Keratinocyte (primary cell): ENCODE measurements around the gene GRK5. TPM values are rescaled to one million over a fixed set of nuclear protein-coding genes. Genes with fewer than 3 reads are reported as not detected.
"Not testable (repeated sequence)": the region's sequence is repeated elsewhere in the genome, so short reads cannot be mapped to it uniquely, and the experiment has no call there.

Source experiments
- DNase-seq: peaks from one replicate; pipeline ENCODE4 v3.0.0-alpha.2; 2011; ENCODE audit warnings: low read depth, missing footprints, low spot score
- FAIRE-seq: peaks from 2 replicates; lab custom pipeline; 2011; peaks lifted over from hg19 to GRCh38; lab: Jason Lieb, UNC
- H2AFZ ChIP-seq: 2 replicates; pipeline ENCODE4 v1.6.0; 2012; ENCODE audit warnings: low read length, control low read depth, inconsistent platforms; ENCODE audit not compliant: control insufficient read depth
- H3K27ac ChIP-seq: 2 replicates; pipeline ENCODE4 v1.5.1; 2011; ENCODE audit warnings: low read length; ENCODE audit not compliant: control insufficient read depth, insufficient read depth
- H3K27me3 ChIP-seq: 3 replicates; pipeline ENCODE4 v1.6.0; 2011; ENCODE audit warnings: low read length; ENCODE audit not compliant: control insufficient read depth, insufficient read depth; ENCODE audit errors: extremely low read depth
- H3K36me3 ChIP-seq, 2 experiments: 2 replicates in 1 of 2; 3 replicates in 1 of 2; pipeline ENCODE4 v1.5.1; 2011; ENCODE audit warnings: low read length in 2 of 2, mild to moderate bottlenecking in 1 of 2; ENCODE audit not compliant: control insufficient read depth in 2 of 2, insufficient read depth in 2 of 2; ENCODE audit errors: extremely low read depth in 1 of 2
- H3K4me1 ChIP-seq: 3 replicates; pipeline ENCODE4 v1.5.1; 2011; ENCODE audit warnings: low read length; ENCODE audit not compliant: control insufficient read depth, insufficient read depth; ENCODE audit errors: extremely low read depth
- H3K4me2 ChIP-seq: 3 replicates; pipeline ENCODE4 v1.6.0; 2011; ENCODE audit warnings: low read depth, low read length; ENCODE audit not compliant: control insufficient read depth, insufficient read depth; ENCODE audit errors: extremely low read depth
- H3K4me3 ChIP-seq, 3 experiments: fragments of 200-600 bp in 1 of 3; sonication (generic) in 1 of 3; 2 replicates in 2 of 3; 3 replicates in 1 of 3; pipeline ENCODE4 v1.5.1; 2011 to 2016; ENCODE audit warnings: low read length in 3 of 3, mild to moderate bottlenecking in 3 of 3, control low read depth in 2 of 3, inconsistent platforms in 1 of 3, low read depth in 1 of 3, mixed read lengths in 1 of 3, mixed run types in 1 of 3, moderate library complexity in 1 of 3; ENCODE audit not compliant: control insufficient read depth in 2 of 3, insufficient read depth in 2 of 3; ENCODE audit errors: extremely low read depth in 1 of 3
- H3K79me2 ChIP-seq: 2 replicates; pipeline ENCODE4 v1.6.0; 2012; ENCODE audit warnings: low read length; ENCODE audit not compliant: control insufficient read depth, insufficient read depth
- H3K9ac ChIP-seq: 3 replicates; pipeline ENCODE4 v1.6.0; 2011; ENCODE audit warnings: low read length; ENCODE audit not compliant: control insufficient read depth, insufficient read depth; ENCODE audit errors: extremely low read depth
- H3K9me1 ChIP-seq: 3 replicates; pipeline ENCODE4 v1.6.0; 2011; ENCODE audit warnings: low read length; ENCODE audit not compliant: control insufficient read depth, insufficient read depth; ENCODE audit errors: extremely low read depth
- H3K9me3 ChIP-seq: 2 replicates; pipeline ENCODE4 v1.5.1; 2012; ENCODE audit warnings: low read depth, low read length; ENCODE audit not compliant: control insufficient read depth
- H4K20me1 ChIP-seq: 3 replicates; pipeline ENCODE4 v1.6.0; 2011; ENCODE audit warnings: low read length; ENCODE audit not compliant: control insufficient read depth, insufficient read depth; ENCODE audit errors: extremely low read depth
- CTCF ChIP-seq, 3 experiments: IDR thresholded peaks in 1 of 3; conservative IDR thresholded peaks in 1 of 3; optimal IDR thresholded peaks in 1 of 3; 2 replicates in 2 of 3; 3 replicates in 1 of 3; pipeline versions ENCODE3 to v1.5.1; 2011; ENCODE audit warnings: low read length in 3 of 3, mild to moderate bottlenecking in 3 of 3, moderate library complexity in 2 of 3, control low read depth in 1 of 3, inconsistent platforms in 1 of 3; ENCODE audit not compliant: insufficient read depth in 2 of 3; ENCODE audit errors: extremely low read depth in 1 of 3
- EZH2 ChIP-seq: IDR thresholded peaks from one replicate; pipeline ENCODE4 v1.6.1; 2012; ENCODE audit warnings: inconsistent platforms, mild to moderate bottlenecking, low read length, moderate library complexity
- dilution Hi-C: fragments of 300-500 bp; cut with MboI; formaldehyde crosslinking; loops from one replicate; pipeline ENCODE4 v1.7.0; 2020; ENCODE audit warnings: low sequenced_read_pairs; ENCODE audit not compliant: extremely low pct_ligation_motif_present
- polyA plus RNA-seq, 5 experiments: library from polyadenylated mRNA; depleted of rRNA in 3 of 5; stranded (reverse) in 3 of 5; stranded (forward) in 1 of 5; unstranded in 1 of 5; fragments of >200 nt; gene quantifications; 1 replicate in 1 of 5; 2 replicates in 3 of 5; 3 replicates in 1 of 5; pipeline versions ENCODE4 v1.2.1 to v1.2.3, GENCODE V29; 2011 to 2012; ENCODE audit warnings: missing spikeins in 2 of 5, low read depth in 1 of 5, low replicate concordance in 1 of 5

Gene GRK5
- polyA plus RNA-seq, 1 donor (not counting 4 experiments of a cell fraction or from before 2014, with no cell fraction given) = 7.6 TPM

GRCh38 chr10:119238577-119238976 is 31.2 kb downstream of the GRK5 start:
- H3K79me2 ChIP-seq = peaks cover under 1% of the 10 kb centered on the region
- H3K27me3 ChIP-seq = no peaks in the 10 kb centered on the region
- no peak overlapping the region for H3K4me3 ChIP-seq
- H3K4me2 ChIP-seq = no peak overlapping the region
- H3K27ac ChIP-seq = no peak overlapping the region
- dilution Hi-C loops = no loop called here
- no peak for DNase-seq
- no peaks in the 10 kb centered on the region for H3K9me1 ChIP-seq
- H4K20me1 ChIP-seq = no peaks in the 10 kb centered on the region
- TF ChIP-seq EZH2 (no peak), CTCF (optimal IDR thresholded peaks at IDR 0.05 in 1 of 3, IDR thresholded peaks at IDR 0.05 in 1 of 3, conservative IDR thresholded peaks at IDR 0.05 in 1 of 3; ENCODE audit: extremely low read depth in 1 of 3, insufficient read depth in 2 of 3, low read length in 3 of 3) (no peak)
- no peak overlapping the region for H2AFZ ChIP-seq
- H3K9ac ChIP-seq = no peak overlapping the region
- H3K9me3 ChIP-seq = no peaks in the 10 kb centered on the region
- FAIRE-seq = no peak
- peaks cover 7% of the 10 kb centered on the region for H3K4me1 ChIP-seq
- no peaks in the 10 kb centered on the region for H3K36me3 ChIP-seq

- H3K36me3 ChIP-seq, H3K79me2 ChIP-seq, FAIRE-seq, H3K27ac ChIP-seq, H4K20me1 ChIP-seq, dilution Hi-C loops, H3K4me1 ChIP-seq, H3K9me3 ChIP-seq, DNase-seq, H3K27me3 ChIP-seq, H3K4me3 ChIP-seq, H3K9me1 ChIP-seq, H3K9ac ChIP-seq, H2AFZ ChIP-seq, H3K4me2 ChIP-seq: not testable (repeated sequence)
Measured at GRCh38 chr10:119239015-119239414, 31.6 kb downstream of the GRK5 start.

GRCh38 chr10:119239630-119240029 is 32.3 kb downstream of the GRK5 start:
- H2AFZ ChIP-seq, H3K79me2 ChIP-seq, H3K9me1 ChIP-seq, H3K36me3 ChIP-seq, H3K27ac ChIP-seq, FAIRE-seq, H3K27me3 ChIP-seq, DNase-seq, H3K4me3 ChIP-seq, H4K20me1 ChIP-seq, dilution Hi-C loops, H3K9me3 ChIP-seq, H3K9ac ChIP-seq, H3K4me2 ChIP-seq: not testable (repeated sequence)
- H3K4me1 ChIP-seq = peaks cover 10% of the 10 kb centered on the region
